AG09319 (cell line): Measurements from ENCODE around the gene AANAT.

Source experiments
- DNase-seq: peaks from one replicate; pipeline ENCODE4 v3.0.0-alpha.2; 2010; ENCODE audit warnings: low read depth; ENCODE audit errors: extremely low read depth
- CTCF ChIP-seq: IDR thresholded peaks from 2 replicates; pipeline ENCODE4 v1.5.1; 2011; ENCODE audit warnings: low read depth, mild to moderate bottlenecking, inconsistent platforms, low read length, moderate library complexity

Gene AANAT

GRCh38 chr17:76427501-76428231 is 39.7 kb upstream of the AANAT start:
- no peak for TF ChIP-seq CTCF
- peak; percentile 34 for DNase-seq

- DNase-seq: no peak
- TF ChIP-seq CTCF: no peak
These were observed 38.9 kb upstream of the AANAT start for GRCh38 chr17:76428511-76428910.

- no peak for TF ChIP-seq CTCF
These were observed 35.9 kb upstream of the AANAT start for GRCh38 chr17:76431509-76431908.

GRCh38 chr17:76432004-76432403 is 35.4 kb upstream of the AANAT start:
- TF ChIP-seq CTCF: no peak
- DNase-seq: no peak

More at GRCh38 chr17:76431509-76431908, 35.9 kb upstream of the AANAT start:
- no peak for DNase-seq

GRCh38 chr17:76432712-76433336 is 34.6 kb upstream of the AANAT start:
- TF ChIP-seq CTCF: peak; percentile 17; the same call in 1 of the 2 replicates
- no peak for DNase-seq

GRCh38 chr17:76433693-76434092 is 33.7 kb upstream of the AANAT start:
- no peak for TF ChIP-seq CTCF
- DNase-seq: no peak

GRCh38 chr17:76434870-76435269 is 32.5 kb upstream of the AANAT start:
- TF ChIP-seq CTCF: no peak
- no peak for DNase-seq
